ENCODE data around the gene KMT2D.

Gene KMT2D, protein sequence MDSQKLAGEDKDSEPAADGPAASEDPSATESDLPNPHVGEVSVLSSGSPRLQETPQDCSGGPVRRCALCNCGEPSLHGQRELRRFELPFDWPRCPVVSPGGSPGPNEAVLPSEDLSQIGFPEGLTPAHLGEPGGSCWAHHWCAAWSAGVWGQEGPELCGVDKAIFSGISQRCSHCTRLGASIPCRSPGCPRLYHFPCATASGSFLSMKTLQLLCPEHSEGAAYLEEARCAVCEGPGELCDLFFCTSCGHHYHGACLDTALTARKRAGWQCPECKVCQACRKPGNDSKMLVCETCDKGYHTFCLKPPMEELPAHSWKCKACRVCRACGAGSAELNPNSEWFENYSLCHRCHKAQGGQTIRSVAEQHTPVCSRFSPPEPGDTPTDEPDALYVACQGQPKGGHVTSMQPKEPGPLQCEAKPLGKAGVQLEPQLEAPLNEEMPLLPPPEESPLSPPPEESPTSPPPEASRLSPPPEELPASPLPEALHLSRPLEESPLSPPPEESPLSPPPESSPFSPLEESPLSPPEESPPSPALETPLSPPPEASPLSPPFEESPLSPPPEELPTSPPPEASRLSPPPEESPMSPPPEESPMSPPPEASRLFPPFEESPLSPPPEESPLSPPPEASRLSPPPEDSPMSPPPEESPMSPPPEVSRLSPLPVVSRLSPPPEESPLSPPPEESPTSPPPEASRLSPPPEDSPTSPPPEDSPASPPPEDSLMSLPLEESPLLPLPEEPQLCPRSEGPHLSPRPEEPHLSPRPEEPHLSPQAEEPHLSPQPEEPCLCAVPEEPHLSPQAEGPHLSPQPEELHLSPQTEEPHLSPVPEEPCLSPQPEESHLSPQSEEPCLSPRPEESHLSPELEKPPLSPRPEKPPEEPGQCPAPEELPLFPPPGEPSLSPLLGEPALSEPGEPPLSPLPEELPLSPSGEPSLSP (N-terminal part only)

DNA sequence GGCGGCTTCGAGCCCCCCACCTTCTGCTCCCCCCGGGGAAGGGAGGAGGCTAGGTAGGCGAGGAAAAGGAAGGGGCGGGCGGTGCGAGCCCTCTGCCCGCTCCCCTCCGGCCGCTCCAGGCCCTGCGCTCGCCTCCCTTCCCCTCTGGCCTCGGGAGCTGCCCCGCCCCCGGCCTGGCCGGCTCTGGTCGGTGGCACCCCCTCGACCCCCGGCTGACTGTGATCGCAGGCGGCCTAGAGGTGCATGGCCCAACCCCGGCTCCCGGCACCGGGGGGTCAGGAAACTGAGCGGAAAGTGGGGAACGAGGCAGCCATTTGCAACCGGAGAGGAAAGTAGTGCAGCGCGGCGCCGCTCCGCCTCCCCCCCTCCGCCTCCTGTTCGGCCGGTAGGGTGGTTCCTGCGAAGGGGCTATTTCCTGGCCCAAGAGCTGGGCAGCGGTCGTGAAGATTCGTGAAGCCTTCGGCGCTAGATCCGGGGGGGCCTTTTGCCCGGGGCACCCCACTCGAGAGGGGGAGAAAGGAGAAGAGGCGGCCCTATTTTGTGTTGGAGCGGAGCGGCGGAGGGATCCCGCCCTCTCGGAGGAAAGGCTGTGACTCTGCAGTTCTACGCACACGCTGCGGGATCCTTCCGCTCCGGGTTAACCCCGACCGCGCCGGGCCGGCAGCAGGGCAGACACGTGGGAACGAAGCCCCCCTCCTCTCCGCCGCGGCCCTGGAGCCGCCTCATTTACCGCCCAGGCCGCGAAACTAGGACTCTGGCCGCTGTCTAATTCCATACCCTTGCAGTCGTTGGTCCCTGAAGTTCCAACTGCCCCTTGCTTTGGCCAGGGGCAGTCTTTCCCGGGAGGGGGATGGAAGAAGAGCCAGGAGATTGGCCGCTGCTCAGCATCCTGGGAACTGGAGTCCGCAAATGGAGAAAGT lies at the start of gene KMT2D:
Gene KMT2D, minus strand, starts transcription at position 558 of the 920 bp plus-strand sequence. CDS start 5,470 bp downstream, outside the sequence.
- DNase-seq (ENCODE audit: low read depth): peak; percentile 98
- peak within 1 kb of the TSS; percentile 81 for H3K4me3 ChIP-seq (ENCODE audit: low read depth, low read length)
- TF ChIP-seq POLR2A (IDR thresholded peaks at IDR 0.05; ENCODE audit: extremely low read depth, insufficient read length) (peak; percentile 64), MYC (IDR thresholded peaks at IDR 0.05; ENCODE audit: low read depth, low read length) (peak; percentile 97)
- TF ChIP-seq, protein P1, sequence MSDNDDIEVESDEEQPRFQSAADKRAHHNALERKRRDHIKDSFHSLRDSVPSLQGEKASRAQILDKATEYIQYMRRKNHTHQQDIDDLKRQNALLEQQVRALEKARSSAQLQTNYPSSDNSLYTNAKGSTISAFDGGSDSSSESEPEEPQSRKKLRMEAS (IDR thresholded peaks at IDR 0.05; ENCODE audit: low read depth, low read length): peak; percentile 92
- TF ChIP-seq, protein P2, sequence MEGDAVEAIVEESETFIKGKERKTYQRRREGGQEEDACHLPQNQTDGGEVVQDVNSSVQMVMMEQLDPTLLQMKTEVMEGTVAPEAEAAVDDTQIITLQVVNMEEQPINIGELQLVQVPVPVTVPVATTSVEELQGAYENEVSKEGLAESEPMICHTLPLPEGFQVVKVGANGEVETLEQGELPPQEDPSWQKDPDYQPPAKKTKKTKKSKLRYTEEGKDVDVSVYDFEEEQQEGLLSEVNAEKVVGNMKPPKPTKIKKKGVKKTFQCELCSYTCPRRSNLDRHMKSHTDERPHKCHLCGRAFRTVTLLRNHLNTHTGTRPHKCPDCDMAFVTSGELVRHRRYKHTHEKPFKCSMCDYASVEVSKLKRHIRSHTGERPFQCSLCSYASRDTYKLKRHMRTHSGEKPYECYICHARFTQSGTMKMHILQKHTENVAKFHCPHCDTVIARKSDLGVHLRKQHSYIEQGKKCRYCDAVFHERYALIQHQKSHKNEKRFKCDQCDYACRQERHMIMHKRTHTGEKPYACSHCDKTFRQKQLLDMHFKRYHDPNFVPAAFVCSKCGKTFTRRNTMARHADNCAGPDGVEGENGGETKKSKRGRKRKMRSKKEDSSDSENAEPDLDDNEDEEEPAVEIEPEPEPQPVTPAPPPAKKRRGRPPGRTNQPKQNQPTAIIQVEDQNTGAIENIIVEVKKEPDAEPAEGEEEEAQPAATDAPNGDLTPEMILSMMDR (IDR thresholded peaks at IDR 0.05; ENCODE audit: low read depth, low read length): no peak

DNA sequence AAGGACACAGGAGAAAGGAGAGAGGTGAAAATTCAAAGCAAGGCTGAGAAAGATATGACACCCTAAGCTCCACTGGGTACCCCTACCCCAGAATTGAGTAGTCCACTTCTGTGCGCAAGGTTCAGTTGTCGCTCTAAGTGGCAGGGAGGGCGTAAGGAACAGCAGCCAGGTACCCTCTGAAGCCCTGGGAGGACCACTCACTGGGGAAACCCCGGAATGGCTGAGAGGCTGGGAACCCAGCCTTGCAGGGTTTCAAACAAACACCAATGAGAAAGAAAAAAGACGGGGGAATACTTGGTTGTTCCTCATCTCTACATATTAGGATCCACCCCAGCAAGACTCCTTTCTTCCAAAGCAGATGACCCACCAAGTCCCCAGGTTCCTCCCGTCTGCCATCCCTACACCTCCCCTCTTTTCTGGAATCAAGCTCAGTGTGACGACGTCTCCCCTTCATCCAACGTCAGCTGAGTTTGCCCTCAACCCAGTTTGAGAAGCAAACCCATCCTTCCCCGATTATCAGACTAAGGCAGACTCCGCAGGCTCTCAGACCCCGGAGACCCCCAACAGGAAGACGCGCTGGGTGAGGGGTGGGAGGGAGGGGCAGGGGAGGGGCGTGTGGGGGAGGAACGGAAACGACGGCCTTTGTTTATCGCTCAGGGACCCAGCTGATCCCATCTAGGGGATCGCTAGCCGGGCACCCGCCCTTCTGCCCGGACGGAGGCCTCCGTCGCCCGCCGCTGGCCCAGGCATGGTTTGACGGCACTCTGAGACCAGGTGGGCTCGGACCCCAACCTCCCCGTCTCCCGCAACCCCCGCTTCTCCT lies 49.3 kb upstream of the KMT2D start:
- peak overlapping the region; percentile 78 for H3K4me3 ChIP-seq (ENCODE audit: low read depth, low read length)
- DNase-seq (ENCODE audit: low read depth): peak; percentile 46
- no peak for TF ChIP-seq POLR2A (IDR thresholded peaks at IDR 0.05; ENCODE audit: extremely low read depth, insufficient read length)
- TF ChIP-seq, protein P2 (IDR thresholded peaks at IDR 0.05; ENCODE audit: low read depth, low read length): no peak
- TF ChIP-seq, protein P1 (IDR thresholded peaks at IDR 0.05; ENCODE audit: low read depth, low read length): no peak
- TF ChIP-seq MYC (IDR thresholded peaks at IDR 0.05; ENCODE audit: low read depth, low read length): no peak

DNA sequence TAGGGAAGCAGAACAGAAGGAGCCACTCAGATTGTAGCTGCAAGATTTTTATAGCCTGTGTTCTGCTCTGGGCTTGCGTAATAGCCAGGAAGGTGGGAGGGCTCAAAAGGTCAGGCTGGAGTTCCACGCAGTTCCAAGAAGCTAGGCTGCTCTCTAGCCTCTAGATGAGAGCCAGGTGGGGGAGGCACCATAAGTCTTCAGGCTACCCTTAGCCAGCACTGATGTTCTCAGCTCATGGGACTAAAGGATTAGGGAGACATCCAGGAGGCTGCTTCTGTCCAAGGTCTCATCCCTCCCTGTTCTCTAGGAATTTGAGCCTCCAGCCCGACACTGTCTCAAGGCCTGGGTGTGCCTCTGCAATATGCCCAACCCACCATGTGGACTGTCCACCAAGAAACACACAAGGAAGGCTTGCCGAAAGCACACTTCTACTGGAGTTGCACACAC lies 48.4 kb upstream of the KMT2D start:
- DNase-seq (ENCODE audit: low read depth): peak; percentile 86
- TF ChIP-seq, protein P1 (IDR thresholded peaks at IDR 0.05; ENCODE audit: low read depth, low read length): no peak
- TF ChIP-seq, protein P2 (IDR thresholded peaks at IDR 0.05; ENCODE audit: low read depth, low read length): no peak
- TF ChIP-seq MYC (IDR thresholded peaks at IDR 0.05; ENCODE audit: low read depth, low read length): no peak
- TF ChIP-seq POLR2A (IDR thresholded peaks at IDR 0.05; ENCODE audit: extremely low read depth, insufficient read length): no peak

DNA sequence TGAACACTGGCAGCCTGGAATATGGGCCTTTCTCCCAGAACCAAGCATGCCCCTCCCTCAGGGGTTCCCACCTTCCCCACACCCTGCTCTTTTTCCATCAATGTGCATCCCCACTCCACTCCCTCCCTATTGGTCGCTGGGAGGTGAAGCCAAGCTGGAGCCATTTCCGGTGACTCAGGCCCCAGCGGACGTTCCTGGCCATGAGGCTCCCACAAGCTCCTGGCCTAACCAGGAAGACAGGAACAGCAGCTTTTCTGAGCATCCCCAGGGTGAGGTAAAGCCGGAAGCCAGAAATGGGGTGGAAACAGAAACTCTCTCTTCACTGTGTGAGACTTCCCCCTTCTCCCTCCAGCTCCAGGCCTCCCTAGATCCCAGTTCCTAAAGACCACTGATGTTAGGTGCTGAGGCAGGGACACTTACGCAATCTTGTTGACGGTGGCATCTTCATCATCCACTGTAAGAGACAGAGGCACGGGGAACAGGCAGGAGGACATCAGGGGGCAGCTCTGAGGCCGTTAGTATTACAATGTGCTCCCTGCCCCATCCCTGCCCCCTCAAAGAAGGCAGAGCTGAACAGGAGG lies 45.0 kb upstream of the KMT2D start:
- H3K4me3 ChIP-seq (ENCODE audit: low read depth, low read length): no peak overlapping the region
- TF ChIP-seq MYC (IDR thresholded peaks at IDR 0.05; ENCODE audit: low read depth, low read length): no peak
- no peak for TF ChIP-seq POLR2A (IDR thresholded peaks at IDR 0.05; ENCODE audit: extremely low read depth, insufficient read length)
- TF ChIP-seq, protein P2 (IDR thresholded peaks at IDR 0.05; ENCODE audit: low read depth, low read length): no peak
- TF ChIP-seq, protein P1 (IDR thresholded peaks at IDR 0.05; ENCODE audit: low read depth, low read length): no peak
- DNase-seq (ENCODE audit: low read depth): no peak

More for the DNA sequence above, 48.4 kb upstream of the KMT2D start:
- peak overlapping the region; percentile 78 for H3K4me3 ChIP-seq (ENCODE audit: low read depth, low read length)
